K562 (cell line): ENCODE data around the gene FBXL12. TPM values are rescaled to one million over a fixed set of nuclear protein-coding genes. Genes with fewer than 3 reads are reported as not detected.
A peak's percentile ranks its signal among the peaks of the same experiment; 100 is the strongest.

Source experiments
- ATAC-seq: fragments of 200-7000 bp; cut with Tn5 transposase; 3 replicates; pipeline ENCODE4 v1.9.1; 2020; ENCODE audit warnings: moderate library complexity
- BruUV-seq: library from RNA; stranded (reverse); fragments of 400-500 nt; replicated peaks from 2 replicates; lab custom pipeline; 2021; lab: Mats Ljungman, UMichigan
- CTCF ChIA-PET: fragments of 300-600 bp; formaldehyde crosslinking; extraction: SDS; loops from one replicate; lab custom pipeline; 2021; ENCODE audit warnings: low intra/inter-chr PET ratio; lab: Yijun Ruan, JAX
- POLR2A ChIA-PET: fragments of 300-600, 350-650 bp; sonication (Branson Sonifier 250); formaldehyde crosslinking; extraction: SDS; loops from one replicate; lab custom pipeline; 2021; ENCODE audit warnings: antibody characterized with exemption, inconsistent platforms; lab: Yijun Ruan, JAX
- DNase-seq, 4 experiments: peaks; one replicate each; pipeline versions ENCODE4 v3.0.0 to v3.0.0-alpha.2; 2011 to 2018; ENCODE audit warnings: low spot score in 3 of 4, mixed read lengths in 3 of 4; ENCODE audit errors: extremely low read depth in 1 of 4
- FAIRE-seq: peaks from 2 replicates; lab custom pipeline; 2011; peaks lifted over from hg19 to GRCh38; lab: Jason Lieb, UNC
- H2AFZ ChIP-seq: 2 replicates; pipeline ENCODE4 v1.6.0; 2011; ENCODE audit warnings: low read depth, low read length, control low read depth, inconsistent platforms
- H3K27ac ChIP-seq: fragments of 200-600 bp; 3 replicates; pipeline ENCODE4 v1.8.0; 2011; ENCODE audit warnings: low read depth, mild to moderate bottlenecking, control low read depth, inconsistent platforms, low read length, moderate library complexity, mixed read lengths; ENCODE audit errors: extremely low read depth
- H3K27me3 ChIP-seq, 2 experiments: fragments of 300-600 bp in 1 of 2; 2 replicates in 1 of 2; 3 replicates in 1 of 2; pipeline versions ENCODE4 v1.6.0 to v1.8.0; 2011; ENCODE audit warnings: inconsistent platforms in 2 of 2, low read length in 2 of 2, mild to moderate bottlenecking in 1 of 2, mixed read lengths in 1 of 2, moderate library complexity in 1 of 2; ENCODE audit not compliant: control insufficient read depth in 2 of 2, insufficient read depth in 2 of 2
- H3K36me3 ChIP-seq: fragments of 300-600 bp; 3 replicates; pipeline ENCODE4 v1.8.0; 2011; ENCODE audit warnings: mild to moderate bottlenecking, low read length, inconsistent platforms; ENCODE audit not compliant: control insufficient read depth, insufficient read depth
- H3K4me1 ChIP-seq, 2 experiments: fragments of 200-600 bp in 1 of 2; replicated peaks in 1 of 2; 2 replicates in 1 of 2; 3 replicates in 1 of 2; pipeline versions ENCODE4 v1.5.1 to v1.8.0; 2011; ENCODE audit warnings: inconsistent platforms in 2 of 2, low read length in 2 of 2, mild to moderate bottlenecking in 1 of 2, mixed read lengths in 1 of 2, moderate library complexity in 1 of 2; ENCODE audit not compliant: control insufficient read depth in 2 of 2, insufficient read depth in 2 of 2
- H3K4me2 ChIP-seq: 2 replicates; pipeline ENCODE4 v1.6.1; 2011; ENCODE audit warnings: low read length, control low read depth, inconsistent platforms, mixed read lengths; ENCODE audit not compliant: insufficient read depth
- H3K4me3 ChIP-seq: fragments of 200-600 bp; sonication (generic), shearing (Covaris generic); 2 replicates; pipeline ENCODE4 v1.5.1; 2016; ENCODE audit warnings: control low read depth, inconsistent platforms
- H3K79me2 ChIP-seq: fragments of 200-600 bp; 3 replicates; pipeline ENCODE4 v1.8.0; 2011; ENCODE audit warnings: low read length, inconsistent platforms; ENCODE audit not compliant: control insufficient read depth, insufficient read depth
- H3K9ac ChIP-seq, 2 experiments: 2 replicates each; pipeline versions ENCODE4 v1.6.0 to v1.6.1; 2011; ENCODE audit warnings: low read depth in 2 of 2, low read length in 2 of 2, control low read depth in 1 of 2, inconsistent platforms in 1 of 2, mild to moderate bottlenecking in 1 of 2, mixed read lengths in 1 of 2; ENCODE audit not compliant: insufficient read depth in 1 of 2
- H3K9me1 ChIP-seq: one replicate; pipeline ENCODE4 v1.6.0; 2011; ENCODE audit warnings: inconsistent platforms, mild to moderate bottlenecking, low read length, moderate library complexity; ENCODE audit not compliant: control insufficient read depth, insufficient read depth
- H3K9me3 ChIP-seq: replicated peaks from 2 replicates; pipeline ENCODE4 v1.5.1; 2011; ENCODE audit warnings: low read depth, low read length, inconsistent platforms; ENCODE audit not compliant: control insufficient read depth, insufficient read depth
- H4K20me1 ChIP-seq: replicated peaks from 2 replicates; pipeline ENCODE4 v1.6.1; 2011; ENCODE audit warnings: low read length, inconsistent platforms, mixed read lengths; ENCODE audit not compliant: control insufficient read depth, insufficient read depth
- ETV1 ChIP-seq: fragments of 450-650 bp; conservative IDR thresholded peaks from 2 replicates; pipeline ENCODE4 v1.6.1; 2016; ENCODE audit warnings: missing genetic modification characterization, control low read depth, low read depth, missing compliant biosample characterization
- HDAC1 ChIP-seq, 2 experiments: fragments of 450-650 bp; IDR thresholded peaks; 2 replicates each; pipeline ENCODE4 v1.6.1; 2016 to 2017; ENCODE audit warnings: inconsistent platforms in 1 of 2, mild to moderate bottlenecking in 1 of 2, moderate library complexity in 1 of 2
- KDM5B ChIP-seq: fragments of 200-600 bp; sonication (generic); IDR thresholded peaks from 2 replicates; pipeline ENCODE4 v1.6.1; 2012; ENCODE audit warnings: low read depth, mild to moderate bottlenecking, moderate library complexity, low read length, control low read depth, inconsistent platforms; ENCODE audit not compliant: insufficient replicate concordance
- MTA1 ChIP-seq: fragments of 450-650 bp; IDR thresholded peaks from 2 replicates; pipeline ENCODE4 v1.6.1; 2017; ENCODE audit warnings: borderline replicate concordance
- MYNN ChIP-seq, 2 experiments: sonication (generic); formaldehyde crosslinking in 1 of 2; IDR thresholded peaks; 2 replicates each; pipeline versions ENCODE4 v1.5.0 to v1.6.1; 2016 to 2020; ENCODE audit warnings: antibody characterized with exemption in 1 of 2, missing genetic modification reagents in 1 of 2
- NCOA6 ChIP-seq: fragments of 450-650 bp; IDR thresholded peaks from 2 replicates; pipeline ENCODE4 v1.6.1; 2017; ENCODE audit warnings: mild to moderate bottlenecking
- NR1H2 ChIP-seq: sonication (generic); formaldehyde crosslinking; IDR thresholded peaks from 2 replicates; pipeline ENCODE4 v1.4.0; 2020; ENCODE audit warnings: mild to moderate bottlenecking, missing genetic modification reagents
- NR2C2 ChIP-seq, 2 experiments: fragments of 200-800 bp in 1 of 2; sonication (Bioruptor generic) in 1 of 2; sonication (generic) in 1 of 2; formaldehyde crosslinking in 1 of 2; IDR thresholded peaks; 2 replicates each; pipeline versions ENCODE4 v1.6.1 to v1.8.0; 2016 to 2022; ENCODE audit warnings: mild to moderate bottlenecking in 1 of 2, missing compliant biosample characterization in 1 of 2, missing genetic modification characterization in 1 of 2, missing genetic modification reagents in 1 of 2
- PHB ChIP-seq: fragments of 250-450 bp; sonication (Bioruptor Pico); IDR thresholded peaks from 2 replicates; pipeline ENCODE4 v1.5.0; 2021
- POLR2G ChIP-seq: fragments of 200-400 bp; formaldehyde crosslinking; IDR thresholded peaks from 2 replicates; pipeline ENCODE4 v1.6.1; 2017; ENCODE audit warnings: low read depth, mild to moderate bottlenecking, antibody characterized with exemption, low read length, moderate library complexity
- RBBP5 ChIP-seq: fragments of 200-600 bp; sonication (generic); IDR thresholded peaks from 2 replicates; pipeline ENCODE4 v1.6.1; 2012; ENCODE audit warnings: borderline replicate concordance, mild to moderate bottlenecking, low read length, control low read depth, inconsistent platforms; ENCODE audit not compliant: insufficient read depth, poor library complexity, severe bottlenecking
- RBFOX2 ChIP-seq: fragments of 200-400 bp; formaldehyde crosslinking; IDR thresholded peaks from 2 replicates; pipeline ENCODE4 v1.6.1; 2017; ENCODE audit warnings: low read depth, mild to moderate bottlenecking, low read length, moderate library complexity
- ZKSCAN1 ChIP-seq: fragments of 150-350 bp; IDR thresholded peaks from 2 replicates; pipeline ENCODE4 v1.6.1; 2016; ENCODE audit warnings: low read depth, low read length
- WGBS: fragments of 100-300 bp; shearing (Covaris generic); methylation state at CpG from one replicate; pipeline ENCODE4 v1.1.6; 2016; ENCODE audit warnings: low coverage, mixed read lengths; ENCODE audit not compliant: insufficient coverage; ENCODE audit errors: missing lambda C conversion rate; 5-methylcytosine and 5-hydroxymethylcytosine counted together
- in situ Hi-C: fragments of 300-500 bp; cut with MboI; formaldehyde crosslinking; loops from 4 replicates; pipeline ENCODE4 v1.15.0; 2018; ENCODE audit warnings: inconsistent platforms, mixed read lengths
- intact Hi-C: fragments of 100-400 bp; cut with micrococcal nuclease; formaldehyde crosslinking; loops from 2 replicates; pipeline ENCODE4 v1.14.2; 2022
- polyA plus RNA-seq, 8 experiments: library from polyadenylated mRNA; depleted of rRNA in 4 of 8; stranded (reverse) in 5 of 8; unstranded in 3 of 8; fragments of >200 nt; fragmentation: Nextera tagmentation in 2 of 8; fragmentation: Illumina TruSeq in 1 of 8; extraction: Ambion mirVana in 2 of 8; extraction: Trizol in 1 of 8; gene quantifications; 2 replicates each; pipeline versions ENCODE4 v1.2.1 to v1.2.3, GENCODE V29; 2011 to 2014; ENCODE audit warnings: inconsistent platforms in 1 of 8, missing spikeins in 1 of 8
- total RNA-seq, 7 experiments: library from RNA; depleted of rRNA in 6 of 7; stranded (reverse); fragments of >200 nt in 6 of 7; fragmentation: Illumina TruSeq in 2 of 7; extraction: Trizol in 2 of 7; gene quantifications; 2 replicates each; pipeline versions ENCODE4 v1.2.1 to v1.2.3, GENCODE V29; 2011 to 2021; ENCODE audit warnings: low replicate concordance in 1 of 7

FBXL12 gene
- total and polyA plus RNA-seq, 9 of the 15 experiments (the other 6 are each of a cell fraction or from before 2014, with no cell fraction given): 2.7 to 40.5 (median 26.5) TPM

DNA sequence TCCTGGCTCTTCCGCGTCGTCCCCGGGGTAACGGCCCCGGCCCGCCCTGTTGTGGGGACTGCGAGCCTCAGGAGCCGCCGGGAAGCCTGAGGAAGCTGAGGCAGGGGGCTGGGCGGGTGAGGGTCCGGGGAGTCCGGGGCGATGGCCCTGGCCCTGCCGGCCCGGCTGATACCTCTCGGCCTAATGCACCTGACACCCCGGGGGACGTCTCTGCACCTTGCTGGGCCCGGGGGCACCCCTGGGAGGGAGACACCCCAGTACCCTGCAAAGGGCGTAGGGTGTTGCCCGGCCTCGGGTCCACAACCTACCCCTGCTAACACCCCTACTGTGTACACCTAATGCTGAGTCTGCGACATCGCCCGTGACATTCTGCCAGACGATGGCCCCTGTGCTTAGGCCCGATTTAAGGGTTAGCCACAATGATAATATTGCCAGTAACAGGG, 16.6 kb upstream of the FBXL12 start:
- in situ Hi-C loops (no loop called here), intact Hi-C loops (no loop called here)
- Histone ChIP-seq H3K36me3 (peaks cover 34% of the 10 kb centered on the region; the same call in 2 of the 3 replicates), H3K4me3 (peak overlapping the region; percentile 96), H3K79me2 (peaks cover 18% of the 10 kb centered on the region), H3K27ac (peak overlapping the region; percentile 41; the same call in 2 of the 3 replicates), H3K4me2 (peak overlapping the region; percentile 97), H2AFZ (peak overlapping the region; percentile 79), H3K27me3 (no peaks in the 10 kb centered on the region), H4K20me1 (no peaks in the 10 kb centered on the region), H3K9me1 (no peaks in the 10 kb centered on the region), H3K9me3 (no peaks in the 10 kb centered on the region), H3K4me1 (peaks cover 8 to 17% of the 10 kb centered on the region in 2 experiments; a peak in 3 of 5 replicates), H3K9ac (peak overlapping the region; percentile 75 to 93)
- POLR2A ChIA-PET: interaction anchor here (0.9 kb wide), 1 partner anchor 9 kb away, joined by 3 read pairs; no protein-coding TSS in a partner anchor
- WGBS: 3% methylated on average over 19 of the region's 28 CpGs
- peak in 1 of 4 experiments; percentile 17 for DNase-seq
- peak; percentile 27 for ATAC-seq
- no peak for FAIRE-seq
- CTCF ChIA-PET: no interaction called here
- TF ChIP-seq NCOA6 (no peak), HDAC1 (IDR thresholded peaks at IDR 0.05) (peak in 1 of 2 experiments; percentile 42; a peak in 1 of 4 replicates), RBFOX2 (peak; percentile 57), RBBP5 (peak; percentile 48), POLR2G (peak; percentile 19), MTA1 (no peak), ZKSCAN1 (peak; percentile 46; the same call in 1 of the 2 replicates), MYNN (IDR thresholded peaks at IDR 0.05) (no peak), MYNN (CRISPR knock-in tag; IDR thresholded peaks at IDR 0.05) (no peak), NR2C2 (CRISPR knock-in tag; IDR thresholded peaks at IDR 0.05) (no peak), NR2C2 (tag; IDR thresholded peaks at IDR 0.05) (no peak), KDM5B (peak; percentile 14), NR1H2 (CRISPR knock-in tag) (0 out of 2 replicates have a peak, but pooled peaks have one; percentile 34), PHB (CRISPR knock-in tag) (0 out of 2 replicates have a peak, but pooled peaks have one; percentile 36), ETV1 (tag) (no peak)
- BruUV-seq: TSS peak; percentile 38
